Myometrial cell (primary cell): ENCODE measurements around the gene HASPIN. TPM values are rescaled to one million over a fixed set of nuclear protein-coding genes. Genes with fewer than 3 reads are reported as not detected.

Experiments used
- total RNA-seq: library from RNA; depleted of rRNA; stranded (reverse); fragments of >200 nt; gene quantifications from 2 replicates; pipeline ENCODE4 v1.2.3, GENCODE V29; 2015

HASPIN gene
- total RNA-seq, result 4.1 and 5.8 TPM in 2 replicates

DNA sequence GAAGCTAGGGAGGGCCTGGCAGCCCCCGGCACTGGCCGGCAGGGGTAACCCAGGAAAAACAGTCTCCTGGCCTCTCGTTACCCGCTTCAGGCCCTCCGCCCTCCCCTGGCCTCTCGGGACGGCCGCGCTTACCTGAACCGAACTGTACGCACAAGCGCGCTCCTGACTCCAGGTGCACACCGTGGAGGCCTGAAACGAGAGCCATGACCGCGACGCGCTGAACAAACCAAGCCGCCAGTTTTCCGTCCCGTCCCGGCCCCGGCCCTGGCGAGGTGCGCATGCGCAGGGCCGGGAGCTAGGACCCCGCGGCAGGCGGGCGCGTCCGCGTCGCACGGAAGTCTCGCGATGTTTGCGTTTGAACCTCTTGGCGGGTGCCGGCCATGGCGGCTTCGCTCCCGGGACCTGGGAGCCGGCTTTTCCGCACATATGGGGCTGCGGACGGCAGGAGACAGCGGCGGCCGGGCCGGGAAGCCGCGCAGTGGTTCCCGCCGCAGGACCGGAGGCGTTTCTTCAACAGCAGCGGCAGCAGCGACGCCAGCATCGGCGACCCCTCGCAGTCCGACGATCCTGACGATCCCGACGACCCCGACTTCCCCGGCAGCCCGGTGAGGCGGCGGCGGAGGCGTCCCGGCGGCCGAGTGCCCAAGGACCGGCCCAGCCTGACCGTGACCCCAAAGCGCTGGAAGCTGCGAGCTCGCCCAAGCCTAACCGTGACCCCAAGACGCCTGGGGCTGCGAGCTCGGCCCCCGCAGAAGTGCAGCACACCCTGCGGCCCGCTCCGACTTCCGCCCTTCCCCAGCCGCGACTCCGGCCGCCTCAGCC is at the start of gene HASPIN:
TSS of gene HASPIN (plus strand) at position 348 of the 822 bp plus-strand sequence. CDS start at position 381, 33 bp downstream.

DNA sequence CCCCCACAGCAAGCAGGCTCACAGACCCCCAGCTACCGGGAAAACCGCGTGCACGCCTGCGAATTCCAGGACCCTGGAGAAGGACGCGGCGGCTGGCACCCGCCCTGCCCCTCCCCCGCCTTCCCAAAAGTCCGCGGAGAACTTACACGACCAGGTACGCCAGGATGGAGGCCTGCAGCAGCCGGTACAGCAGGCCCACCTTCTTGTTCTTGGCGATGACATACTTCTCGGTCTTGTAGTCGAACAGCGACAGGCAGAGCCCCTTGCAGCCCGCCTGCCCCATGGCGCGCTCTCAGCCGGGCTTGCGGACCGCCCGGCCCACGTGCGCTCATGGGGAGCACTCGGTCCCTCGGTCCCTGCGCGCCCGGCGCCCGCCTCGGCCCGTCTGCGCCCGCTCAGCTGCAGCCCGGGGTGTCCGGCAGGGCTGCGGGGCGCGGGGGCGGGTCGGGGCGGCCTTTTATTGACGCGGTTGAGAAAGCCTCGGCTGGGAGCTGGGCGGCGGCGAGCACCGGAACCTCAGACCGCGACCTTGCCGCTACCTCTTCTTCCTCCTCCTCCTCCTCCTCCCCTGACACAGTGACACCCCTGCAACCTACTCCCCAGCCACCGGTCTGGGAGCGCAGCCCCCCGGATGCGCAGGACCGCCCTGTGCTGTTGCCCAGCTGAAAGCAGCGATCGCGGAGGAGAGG is 27.8 kb upstream of the HASPIN start, which contains the start of gene P2RX5:
TSS of gene P2RX5 (minus strand) at position 433 of the 689 bp plus-strand sequence. CDS start at position 283, 150 bp downstream.

Other genes with a start within 250 kb of the HASPIN start
- gene ASPA, start 247.9 kb upstream of the HASPIN start, total RNA-seq, result 1.2 and 1.6 TPM in 2 replicates
- 0.53 and 6.6 TPM in 2 replicates for gene TRPV3, start 166.1 kb upstream of the HASPIN start, total RNA-seq
- gene TRPV1, start 114.5 kb upstream of the HASPIN start, total RNA-seq, result 0.58 and 1.2 TPM in 2 replicates
- 12.8 and 13.0 TPM in 2 replicates for gene SHPK, start 87.7 kb upstream of the HASPIN start, total RNA-seq
- 20.0 and 23.9 TPM in 2 replicates for gene CTNS, start 87.1 kb upstream of the HASPIN start, total RNA-seq
- 324 and 363 TPM in 2 replicates for gene TAX1BP3, start 55.3 kb upstream of the HASPIN start, total RNA-seq
- gene EMC6, start 55.1 kb upstream of the HASPIN start, total RNA-seq, result 15.1 and 24.8 TPM in 2 replicates
- 7.8 and 11.7 TPM in 2 replicates for gene P2RX5, start 27.7 kb upstream of the HASPIN start, total RNA-seq
- gene ITGAE, start 77.3 kb downstream of the HASPIN start, total RNA-seq, result 27.4 and 33.3 TPM in 2 replicates
- gene NCBP3, start 122.3 kb downstream of the HASPIN start, total RNA-seq, result 14.1 and 21.8 TPM in 2 replicates
- 4.3 and 5.5 TPM in 2 replicates for gene CAMKK1, start 169.2 kb downstream of the HASPIN start, total RNA-seq
- not detected in 2 replicates for gene P2RX1, start 192.6 kb downstream of the HASPIN start, total RNA-seq
- gene ATP2A3, start 240.5 kb downstream of the HASPIN start, total RNA-seq, result 0.58 and 1.8 TPM in 2 replicates